Stimulated activated naive CD4-positive, alpha-beta T cell (primary cell): ENCODE results near the gene CMTR1.

ENCODE experiments used
- DNase-seq, 6 experiments: peaks; one replicate each; lab custom pipeline; 2025; lab: John Stamatoyannopoulos, UW

CMTR1 gene

GRCh38 chr6:37513576-37513975 lies 80.6 kb downstream of the CMTR1 start:
- no peak for DNase-seq

DNA sequence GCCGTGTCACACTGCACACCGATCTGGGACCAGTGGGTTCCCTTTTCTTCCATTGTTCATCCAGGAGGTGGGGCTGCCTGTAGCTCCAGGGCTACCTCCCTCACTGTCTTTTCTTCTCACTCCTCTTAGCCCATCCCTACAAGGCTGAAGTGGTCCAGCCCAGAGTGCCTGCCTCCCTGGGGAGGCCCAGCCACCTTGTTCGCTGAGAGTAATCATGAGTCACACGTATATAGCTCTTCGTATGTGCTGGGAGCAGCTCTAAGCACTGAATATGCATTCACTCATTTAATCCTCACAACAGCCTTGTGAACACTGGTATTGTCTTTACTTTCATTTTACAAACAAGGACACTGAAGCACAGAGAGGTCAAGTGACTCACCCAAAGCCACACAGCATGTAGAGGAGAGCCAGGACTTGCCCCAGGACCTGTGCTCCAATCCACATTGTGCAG lies 81.3 kb downstream of the CMTR1 start:
- no peak for DNase-seq

DNA sequence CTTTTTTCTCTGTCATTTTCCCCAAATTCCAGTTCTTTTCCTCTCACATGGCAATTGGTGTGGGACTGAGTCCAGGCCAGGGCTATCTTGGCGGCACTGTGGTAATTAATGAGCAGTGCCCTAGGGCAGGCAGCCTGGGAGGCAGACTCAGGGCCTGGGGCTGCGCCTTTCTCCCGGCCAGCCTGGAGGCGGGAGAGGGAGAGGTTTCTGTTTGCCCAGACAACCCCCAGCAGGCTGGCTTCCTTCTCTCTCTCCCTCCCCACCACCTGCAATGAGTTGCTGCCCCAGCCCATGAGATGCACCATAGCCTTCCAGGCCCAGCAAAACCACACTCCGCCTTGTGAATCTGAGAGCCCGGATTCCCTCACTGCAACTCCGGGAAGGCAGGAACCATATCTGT lies 81.8 kb downstream of the CMTR1 start:
- no peak for DNase-seq

GRCh38 chr6:37515712-37516075 lies 82.7 kb downstream of the CMTR1 start:
- peak in 1 of 6 experiments; percentile 17 for DNase-seq

- DNase-seq: peak; percentile 84 to 95 (median 90)
Measured at GRCh38 chr6:37516076-37516919, 83.3 kb downstream of the CMTR1 start.

DNA sequence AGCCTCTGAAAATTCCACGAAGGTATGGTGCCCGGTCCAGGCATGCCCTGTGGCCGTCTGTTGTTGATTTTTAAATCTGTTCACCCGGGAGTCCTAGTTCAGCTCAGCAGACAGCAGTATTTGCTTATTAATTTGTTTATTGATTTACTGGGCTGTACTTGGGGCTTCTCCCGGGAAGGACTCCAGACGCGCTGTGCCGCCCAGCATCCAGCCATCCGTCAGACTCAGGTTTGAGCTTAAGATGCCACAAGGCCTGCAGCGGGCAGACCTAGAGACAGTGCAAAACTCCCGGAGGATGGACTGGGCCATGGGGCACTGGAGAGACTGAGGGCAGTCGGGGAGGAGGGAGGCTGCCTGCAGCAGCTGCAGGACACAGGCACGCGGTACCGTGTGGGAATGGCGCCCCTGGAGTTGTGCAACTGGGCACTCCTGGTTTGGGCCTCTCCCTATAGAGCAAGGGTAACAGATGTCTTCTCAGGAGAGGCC lies 83.9 kb downstream of the CMTR1 start:
- DNase-seq: peak in 1 of 6 experiments; percentile 36

DNA sequence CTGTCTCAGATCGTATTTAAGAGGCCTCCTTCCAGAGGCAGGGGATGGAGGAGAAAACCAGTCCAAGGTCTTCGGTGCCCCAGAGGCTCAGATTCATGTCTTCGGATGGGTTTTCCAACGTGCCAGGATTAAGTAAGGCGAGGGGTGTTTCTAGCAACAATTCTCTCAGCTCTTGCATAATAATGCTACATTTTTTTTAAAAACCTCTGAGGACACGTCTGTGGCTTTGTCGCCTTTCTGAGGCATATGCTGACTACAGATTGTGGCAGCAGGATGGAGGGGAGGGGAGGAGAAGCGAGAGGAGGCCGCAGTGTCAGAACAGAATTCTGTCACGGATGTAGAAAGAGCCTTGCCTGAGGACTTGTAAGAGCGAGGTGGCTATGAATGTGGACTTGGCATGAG lies 84.4 kb downstream of the CMTR1 start:
- peak; percentile 50 to 87 (median 76) for DNase-seq

DNA sequence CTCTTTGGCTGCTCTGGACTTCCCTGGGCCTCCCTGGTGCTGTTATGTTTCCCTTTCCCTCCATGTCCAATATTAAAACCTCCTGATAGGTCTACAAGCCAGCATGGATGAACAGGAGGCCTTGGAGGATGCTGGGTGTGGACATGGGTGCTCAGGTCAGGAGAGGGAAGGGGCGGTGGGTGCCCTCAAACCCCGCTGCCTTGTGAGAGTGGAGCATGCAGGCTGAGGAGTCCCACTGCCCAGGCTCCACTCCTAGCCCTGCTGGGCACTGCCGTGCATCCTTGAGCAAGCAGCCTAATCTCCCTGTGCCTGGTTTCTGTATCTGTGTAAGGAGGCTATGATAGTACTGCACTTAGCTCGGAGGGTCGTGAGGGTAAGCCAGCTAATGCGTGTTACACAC lies 85.1 kb downstream of the CMTR1 start:
- peak in 1 of 6 experiments; percentile 20 for DNase-seq

DNA sequence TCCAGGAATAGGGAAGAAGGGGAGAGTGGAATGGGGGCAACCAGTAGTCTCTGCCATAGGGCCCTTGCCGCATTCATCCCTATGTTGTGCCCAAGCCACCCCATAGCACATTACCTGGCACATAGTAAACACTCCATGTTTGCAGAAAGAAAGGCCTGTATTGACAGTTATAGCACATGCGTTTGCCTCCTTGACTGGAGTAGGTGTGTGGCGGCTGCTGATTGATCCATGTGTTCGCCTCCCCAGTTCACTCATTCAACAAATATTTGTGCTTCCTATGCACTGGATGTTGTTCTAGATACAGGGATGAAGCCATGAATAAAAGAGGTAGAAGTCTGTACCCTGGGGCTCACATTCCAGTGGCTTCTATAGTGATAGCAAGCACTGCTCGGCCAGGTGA lies 86.4 kb downstream of the CMTR1 start:
- no peak for DNase-seq

DNA sequence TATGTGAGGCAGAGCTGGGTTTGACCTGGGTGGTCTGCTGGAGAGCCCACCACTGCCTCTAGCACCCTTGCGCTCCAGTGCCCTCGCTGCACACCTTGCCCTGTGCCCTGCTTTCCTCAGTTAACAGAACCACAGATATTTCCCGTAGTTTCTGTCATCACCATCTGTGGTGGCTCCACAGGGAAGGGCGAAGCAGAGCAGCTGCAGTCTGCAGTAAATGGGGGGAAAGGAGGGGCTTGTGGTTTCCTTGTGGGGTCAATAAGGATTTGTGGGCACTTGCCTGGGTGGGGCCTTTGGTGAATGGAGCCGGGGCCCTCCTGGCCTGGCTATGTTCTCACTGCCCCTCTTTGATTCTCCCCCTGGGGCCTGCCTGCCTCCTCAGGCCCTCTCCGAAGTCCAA lies 87.9 kb downstream of the CMTR1 start:
- no peak for DNase-seq

DNA sequence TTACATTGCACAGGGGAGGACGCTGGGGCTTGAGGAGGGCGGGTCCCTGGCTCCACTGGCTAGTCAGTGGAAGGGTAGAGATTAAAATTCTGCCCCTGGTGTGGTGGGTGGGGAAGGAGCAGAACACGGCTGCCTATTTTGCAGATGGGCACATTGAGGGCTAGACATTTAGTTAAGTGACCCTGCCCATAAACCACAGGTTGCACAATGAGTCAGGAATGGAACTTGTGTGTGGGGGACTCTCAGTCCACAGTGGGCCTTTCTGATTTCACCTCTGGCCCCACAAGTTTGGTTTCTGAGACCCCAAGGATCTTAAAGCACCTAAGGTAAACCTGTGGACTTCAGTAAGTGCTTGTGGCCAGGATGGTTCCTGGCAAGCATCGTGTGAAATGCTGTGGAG lies 88.7 kb downstream of the CMTR1 start:
- no peak for DNase-seq

GRCh38 chr6:37522836-37523235 lies 89.8 kb downstream of the CMTR1 start:
- no peak for DNase-seq

DNA sequence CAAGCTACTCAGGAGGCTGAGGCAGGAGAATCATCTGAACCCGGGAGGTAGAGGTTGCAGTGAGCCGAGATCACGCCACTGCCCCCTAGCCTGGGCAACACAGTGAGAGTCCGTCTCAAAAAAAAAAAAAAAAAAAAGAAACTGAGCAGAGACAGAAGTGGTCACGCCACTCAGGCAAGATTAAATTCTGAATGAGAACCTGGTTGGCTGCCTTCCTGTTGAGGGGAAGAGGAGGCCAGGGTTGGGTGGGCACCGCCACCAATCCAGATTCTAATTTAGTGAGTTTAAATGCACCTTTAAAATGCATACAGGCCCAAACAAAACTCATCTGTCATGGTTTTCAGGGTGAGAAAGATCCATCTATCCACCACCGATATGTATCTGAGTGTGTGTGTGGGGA lies 90.4 kb downstream of the CMTR1 start:
- no peak for DNase-seq

DNA sequence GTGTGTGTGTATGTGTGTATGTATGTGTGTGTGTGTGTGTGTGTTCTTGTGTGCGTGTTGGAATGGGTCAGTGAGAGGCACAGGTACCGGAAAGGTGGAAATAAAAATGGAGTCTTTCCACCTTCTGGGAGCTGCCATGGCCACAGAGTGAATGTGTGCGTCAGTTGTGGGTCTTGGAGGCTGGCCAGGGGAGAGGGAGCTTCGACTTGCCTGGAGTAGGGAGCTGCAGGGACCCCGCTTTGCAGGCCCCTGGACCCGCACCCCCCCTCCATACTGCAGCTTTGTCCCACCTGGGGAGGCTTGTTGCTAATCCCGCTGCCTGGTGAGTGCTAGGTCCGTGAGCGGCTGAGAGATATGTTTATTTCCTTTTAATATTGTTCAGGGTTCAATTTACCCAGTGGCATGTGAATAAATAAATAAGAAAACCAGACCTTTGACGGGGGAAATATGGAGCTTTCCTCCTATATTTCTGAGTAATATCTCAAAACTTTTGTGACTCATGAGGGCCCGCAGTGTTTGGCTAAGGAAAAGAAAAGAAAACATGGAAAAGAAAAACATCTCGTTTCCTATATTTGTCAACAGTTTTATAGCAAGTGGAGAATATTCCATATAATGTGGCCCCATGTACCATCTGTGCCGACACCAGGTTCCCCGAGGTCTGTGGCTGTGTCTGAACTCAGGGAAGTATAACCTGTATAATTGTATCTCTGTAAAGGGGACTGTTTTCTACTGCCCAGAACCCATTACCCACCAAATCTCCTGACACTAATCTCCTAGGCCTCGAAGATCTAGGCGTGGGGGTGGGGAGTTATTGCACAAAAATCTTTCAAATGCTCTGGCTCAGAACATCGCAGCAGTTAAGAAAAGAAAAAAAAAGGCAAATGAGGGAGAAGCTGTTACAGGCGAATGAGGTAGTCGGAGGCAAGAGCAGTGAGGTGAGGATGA lies 91.3 kb downstream of the CMTR1 start:
- no peak for DNase-seq

GRCh38 chr6:37524970-37525318 lies 91.9 kb downstream of the CMTR1 start:
- DNase-seq: no peak

DNA sequence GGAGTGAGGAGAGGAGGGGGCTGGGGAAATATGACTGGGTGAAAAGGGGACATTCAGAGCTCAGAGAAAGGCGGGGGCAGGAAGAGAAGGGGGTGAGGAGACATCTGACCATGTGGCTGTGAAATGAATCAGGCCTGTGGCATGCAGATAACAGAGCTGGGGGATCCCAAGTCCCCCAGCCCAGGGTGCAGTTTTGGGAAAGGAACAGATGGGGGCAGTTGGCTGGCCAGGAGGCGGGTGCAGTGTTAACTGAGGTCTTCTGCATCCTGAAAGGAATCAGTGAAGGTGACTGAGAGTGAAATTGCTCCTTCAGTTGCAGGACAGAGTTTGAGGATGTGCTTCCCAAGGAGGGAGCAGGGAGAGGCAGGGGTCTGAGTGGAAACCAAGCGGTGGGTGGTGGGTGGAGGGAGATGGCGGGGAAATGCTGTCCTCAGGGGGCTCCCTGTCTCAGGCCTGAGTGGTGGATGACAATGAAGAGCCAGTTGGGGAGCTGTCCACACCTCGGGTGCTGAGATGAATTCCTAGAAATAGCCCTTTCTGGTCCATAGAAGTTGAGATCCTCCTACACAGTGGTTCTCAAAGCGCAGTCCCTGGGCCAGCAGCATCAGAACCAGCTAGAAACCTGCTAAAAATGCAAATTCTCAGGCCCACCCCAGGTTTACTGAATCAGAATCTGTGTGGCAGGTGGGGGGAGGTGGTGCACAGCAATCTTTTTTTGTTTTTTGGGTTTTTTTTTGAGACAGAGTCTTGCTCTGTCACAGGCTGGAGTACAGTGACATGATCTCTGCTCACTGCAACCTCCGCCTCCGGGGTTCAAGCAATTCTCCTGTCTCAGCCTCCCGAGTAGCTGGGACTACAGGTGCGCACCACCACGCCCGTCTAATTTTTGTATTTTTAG lies 92.7 kb downstream of the CMTR1 start:
- no peak for DNase-seq

GRCh38 chr6:37528541-37528940 lies 95.5 kb downstream of the CMTR1 start:
- DNase-seq: no peak

- no peak for DNase-seq
Measured at GRCh38 chr6:37530297-37530696, 97.3 kb downstream of the CMTR1 start.

GRCh38 chr6:37531026-37531425 lies 98.0 kb downstream of the CMTR1 start:
- no peak for DNase-seq
